GM13976 (cell line): ENCODE results near the gene S100A6.
A peak's percentile ranks its signal among the peaks of the same experiment; 100 is the strongest.

Experiments
- DNase-seq: peaks from one replicate; pipeline ENCODE4 v3.0.0; 2012; ENCODE audit warnings: low spot score
- in situ Hi-C: fragments of 300-500 bp; cut with MboI; formaldehyde crosslinking; loops from one replicate; pipeline ENCODE4 v1.12.0; 2022; ENCODE audit warnings: low sequenced_read_pairs, mixed read lengths, inconsistent platforms; ENCODE audit not compliant: unreplicated experiment
- TF ChIP-seq, protein P1 (sequence below): IDR thresholded peaks from 2 replicates; pipeline ENCODE4 v1.5.1; 2012; ENCODE audit warnings: borderline replicate concordance, mild to moderate bottlenecking; ENCODE audit not compliant: insufficient read depth; ENCODE audit errors: extremely low read depth, missing control alignments, control extremely low read depth

S100A6 gene

DNA sequence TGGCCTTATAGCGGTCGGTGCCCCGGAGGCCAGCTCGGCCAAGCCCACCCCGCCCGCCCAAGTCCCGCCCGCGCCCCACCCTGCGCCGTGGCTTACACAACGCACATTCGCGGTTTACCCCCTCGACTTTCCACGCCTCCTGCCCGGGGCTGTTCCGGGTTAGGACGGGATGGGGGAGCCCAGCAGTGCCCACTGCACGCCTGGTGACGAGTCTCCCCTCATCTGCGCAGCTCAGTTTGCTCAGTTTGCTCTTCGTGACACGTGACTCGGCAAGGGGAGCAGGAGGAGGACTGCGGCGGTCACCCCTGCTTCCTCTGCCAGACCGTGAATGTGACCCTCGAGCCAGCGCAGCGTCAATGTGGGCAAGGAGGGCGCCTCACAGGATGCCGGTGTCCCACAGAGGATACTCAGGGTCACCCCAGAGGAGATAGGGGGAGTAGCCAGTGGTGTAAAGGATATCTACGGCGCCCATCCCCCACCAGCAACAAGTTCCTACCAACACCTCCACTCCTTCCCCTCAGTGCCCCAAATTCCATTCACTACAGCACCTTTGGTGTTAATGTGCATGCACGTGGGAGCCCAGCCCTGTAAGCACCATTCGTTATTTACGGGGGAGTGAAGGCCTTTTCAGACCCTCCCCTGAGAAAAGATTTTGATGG lies 350 bp upstream of the S100A6 start:
- TF ChIP-seq, protein P1, sequence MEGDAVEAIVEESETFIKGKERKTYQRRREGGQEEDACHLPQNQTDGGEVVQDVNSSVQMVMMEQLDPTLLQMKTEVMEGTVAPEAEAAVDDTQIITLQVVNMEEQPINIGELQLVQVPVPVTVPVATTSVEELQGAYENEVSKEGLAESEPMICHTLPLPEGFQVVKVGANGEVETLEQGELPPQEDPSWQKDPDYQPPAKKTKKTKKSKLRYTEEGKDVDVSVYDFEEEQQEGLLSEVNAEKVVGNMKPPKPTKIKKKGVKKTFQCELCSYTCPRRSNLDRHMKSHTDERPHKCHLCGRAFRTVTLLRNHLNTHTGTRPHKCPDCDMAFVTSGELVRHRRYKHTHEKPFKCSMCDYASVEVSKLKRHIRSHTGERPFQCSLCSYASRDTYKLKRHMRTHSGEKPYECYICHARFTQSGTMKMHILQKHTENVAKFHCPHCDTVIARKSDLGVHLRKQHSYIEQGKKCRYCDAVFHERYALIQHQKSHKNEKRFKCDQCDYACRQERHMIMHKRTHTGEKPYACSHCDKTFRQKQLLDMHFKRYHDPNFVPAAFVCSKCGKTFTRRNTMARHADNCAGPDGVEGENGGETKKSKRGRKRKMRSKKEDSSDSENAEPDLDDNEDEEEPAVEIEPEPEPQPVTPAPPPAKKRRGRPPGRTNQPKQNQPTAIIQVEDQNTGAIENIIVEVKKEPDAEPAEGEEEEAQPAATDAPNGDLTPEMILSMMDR: no peak
- DNase-seq: peak; percentile 72
- in situ Hi-C loops: no loop called here

DNA sequence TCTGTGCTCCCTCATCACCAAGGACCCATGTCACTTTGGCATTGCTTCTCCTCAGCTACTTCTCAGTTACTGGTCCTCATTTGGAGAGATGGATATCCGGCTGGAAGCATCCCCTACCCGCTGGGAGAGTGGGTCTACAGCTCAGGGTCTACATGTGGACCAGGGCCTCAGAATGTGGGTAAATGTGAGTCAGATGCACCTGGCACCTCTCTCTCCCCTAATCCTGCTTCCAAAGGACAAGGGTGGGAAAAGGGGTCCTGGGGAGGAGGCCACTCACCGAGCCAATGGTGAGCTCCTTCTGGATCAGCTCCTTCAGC lies 908 bp downstream of the S100A6 start:
- TF ChIP-seq, protein P1: no peak
- in situ Hi-C loops: no loop called here
- no peak for DNase-seq

DNA sequence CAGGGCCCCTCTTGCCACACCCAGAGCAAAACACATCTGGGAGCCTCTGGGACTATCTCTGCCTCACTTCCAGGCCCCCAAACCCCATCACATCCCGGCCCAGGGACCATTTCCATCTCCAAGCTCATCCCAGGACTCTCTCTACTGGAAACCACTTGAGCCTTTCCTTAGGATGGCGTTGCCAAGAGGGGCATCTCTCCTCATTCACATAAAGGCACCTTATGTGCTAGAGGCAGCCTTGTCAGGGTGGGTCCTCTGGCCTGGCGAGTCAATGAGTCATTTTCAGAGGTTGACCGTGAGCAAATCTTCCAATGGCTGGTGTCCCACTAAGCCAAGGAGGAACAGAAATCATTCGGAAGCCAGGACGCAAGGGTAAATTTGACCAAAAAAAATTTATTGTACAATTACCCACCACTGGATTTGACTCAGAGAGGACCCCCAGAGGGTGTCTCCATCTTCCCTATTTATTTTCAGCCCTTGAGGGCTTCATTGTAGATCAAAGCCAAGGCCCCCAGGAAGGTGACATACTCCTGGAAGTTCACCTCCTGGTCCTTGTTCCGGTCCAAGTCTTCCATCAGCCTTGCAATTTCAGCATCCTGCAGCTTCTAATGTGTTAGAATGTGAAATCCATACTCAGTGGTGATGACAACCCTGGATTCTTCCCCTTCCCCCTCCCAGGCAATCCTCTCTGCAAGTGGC lies 1.4 kb downstream of the S100A6 start:
- TF ChIP-seq, protein P1: no peak
- in situ Hi-C loops: no loop called here
- no peak for DNase-seq

DNA sequence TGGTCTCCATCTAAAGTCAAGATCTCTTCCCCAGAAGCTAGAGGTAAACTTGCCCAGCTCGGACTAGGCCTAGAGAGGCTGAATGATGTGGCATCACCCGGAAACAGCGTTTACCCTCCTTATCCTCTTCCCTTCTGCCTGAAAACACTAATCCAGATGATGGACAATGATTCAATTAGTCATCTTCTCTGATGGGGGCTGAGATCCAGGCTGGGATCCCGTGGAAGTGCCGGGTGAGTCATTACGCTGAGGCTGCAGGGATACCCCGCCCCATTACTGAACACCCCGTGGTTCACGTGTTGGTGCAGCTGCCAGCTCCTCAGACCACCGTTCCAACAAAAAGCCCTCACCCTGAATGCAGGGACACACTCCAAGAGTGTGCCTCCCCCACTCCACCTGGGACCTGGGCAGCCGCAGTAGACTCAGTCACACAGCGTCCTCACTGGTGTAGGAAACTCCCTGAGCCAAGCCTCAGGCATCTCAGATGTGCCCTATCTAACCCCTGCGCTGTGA lies 2.0 kb downstream of the S100A6 start:
- TF ChIP-seq, protein P1: no peak
- in situ Hi-C loops: no loop called here
- no peak for DNase-seq

DNA sequence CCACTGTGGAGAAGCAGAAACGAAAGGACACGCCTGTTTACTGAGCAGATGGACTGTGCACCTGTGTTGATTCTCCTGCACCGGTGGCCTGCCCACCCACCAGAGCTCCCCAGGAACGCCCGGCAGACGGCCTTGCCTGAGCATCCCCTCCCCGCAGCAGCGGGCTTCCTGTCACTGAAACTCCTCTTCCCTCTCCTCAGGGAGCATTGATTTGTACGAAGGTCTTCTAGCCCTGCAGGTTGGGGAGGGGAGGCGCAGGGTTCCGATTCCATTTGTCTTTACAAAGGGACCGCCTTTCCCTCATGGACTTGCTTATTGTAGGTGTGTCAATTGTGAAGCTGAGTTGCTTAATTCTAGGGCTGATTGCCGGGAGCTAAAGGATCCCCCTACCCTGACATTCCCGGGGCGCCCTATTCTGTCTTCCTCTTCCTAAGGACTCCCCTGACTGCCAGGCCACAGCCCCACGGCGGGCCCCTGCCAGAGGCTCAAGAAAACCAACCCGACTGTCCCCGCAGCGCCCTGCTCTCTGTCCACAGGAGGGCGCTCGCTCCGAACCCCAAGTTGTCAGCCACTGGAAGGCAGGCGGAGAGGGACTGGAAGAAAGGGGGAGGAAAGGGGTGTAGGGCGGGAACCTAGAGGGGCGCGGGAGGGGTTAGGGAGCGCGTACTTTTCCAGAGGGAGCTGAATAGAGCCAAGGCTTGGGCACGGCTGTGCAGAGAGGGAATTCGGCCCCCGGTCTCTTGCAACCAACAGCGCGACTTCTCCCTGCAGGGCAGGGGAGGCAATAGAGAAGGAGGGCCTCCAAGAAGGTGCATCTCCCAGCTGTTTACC lies 2.8 kb downstream of the S100A6 start:
- TF ChIP-seq, protein P1: peak; percentile 89
- in situ Hi-C loops: no loop called here
- DNase-seq: peak; percentile 87

DNA sequence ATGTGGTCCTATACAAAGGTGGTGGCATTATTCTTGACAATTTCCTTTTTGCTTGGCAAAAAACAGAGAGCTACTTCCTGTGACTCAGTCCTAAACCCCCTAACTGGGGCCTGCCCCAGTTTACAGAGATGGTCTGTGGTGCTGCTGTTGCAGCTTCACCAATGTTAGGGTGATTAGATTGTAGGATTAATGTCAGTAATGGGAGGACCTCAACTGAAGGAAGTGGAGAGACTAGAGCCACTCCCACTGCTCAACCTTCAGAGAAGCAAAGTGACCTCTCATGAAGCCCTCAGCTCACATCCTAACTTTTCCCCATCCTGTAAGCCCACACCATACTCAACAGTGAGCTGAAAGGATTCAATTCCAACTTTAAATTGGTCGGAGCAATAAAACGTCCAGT lies 3.6 kb downstream of the S100A6 start:
- in situ Hi-C loops: no loop called here
- no peak for DNase-seq
- TF ChIP-seq, protein P1: no peak
